ENCODE data around the gene AGK.

DNA sequence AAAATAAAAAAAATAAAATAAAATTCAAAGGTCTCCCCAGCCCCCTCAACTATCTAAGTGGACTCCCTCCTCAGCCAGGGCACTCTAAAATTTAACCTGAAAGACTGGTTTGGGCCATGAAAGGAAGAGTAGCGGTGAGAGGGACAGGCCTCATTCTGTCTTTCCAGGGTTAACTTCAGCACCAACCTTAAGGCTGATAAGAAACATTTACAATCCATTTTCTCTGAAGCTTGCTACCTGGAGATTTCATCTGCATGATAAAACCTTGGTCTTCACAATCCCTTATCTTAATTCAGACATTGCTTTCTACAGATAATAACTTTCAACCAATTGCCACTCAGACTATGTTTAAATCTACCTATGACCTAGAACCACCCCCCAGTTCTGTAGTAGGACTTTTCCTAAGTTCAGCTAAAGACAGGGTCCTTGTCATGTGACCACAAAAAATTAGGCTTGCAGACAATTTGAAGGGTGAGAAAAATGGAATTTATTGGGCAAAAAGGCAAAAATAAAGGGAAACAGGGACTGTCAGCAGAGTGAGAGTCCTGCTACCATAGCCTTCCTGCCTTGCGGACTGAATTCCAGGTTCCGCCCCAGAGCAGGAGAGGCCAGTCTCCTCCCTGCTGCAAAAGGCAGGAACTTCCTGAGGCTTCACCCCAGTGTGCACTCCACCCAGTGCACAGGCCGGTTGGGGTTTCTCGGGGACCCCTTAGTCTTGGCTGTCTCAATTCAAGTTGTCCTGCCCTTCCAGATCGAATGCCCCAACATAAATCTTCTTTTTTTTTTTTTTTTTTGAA lies 26.0 kb downstream of the AGK start:
- TF ChIP-seq CTCF (conservative IDR thresholded peaks at IDR 0.05; ENCODE audit: low read depth, low read length), result no peak
- no peak for TF ChIP-seq EZH2 (IDR thresholded peaks at IDR 0.05; ENCODE audit: low read length, unreplicated experiment)
